Fibroblast of peridontal ligament (primary cell): ENCODE results near the gene USP17L18.
"Not testable (repeated sequence)": the region's sequence is repeated elsewhere in the genome, so short reads cannot be mapped to it uniquely, and the experiment has no call there.

Source experiments
- DNase-seq: peaks from one replicate; pipeline ENCODE4 v3.0.0-alpha.2; 2010; ENCODE audit errors: extremely low read depth

Gene USP17L18, protein sequence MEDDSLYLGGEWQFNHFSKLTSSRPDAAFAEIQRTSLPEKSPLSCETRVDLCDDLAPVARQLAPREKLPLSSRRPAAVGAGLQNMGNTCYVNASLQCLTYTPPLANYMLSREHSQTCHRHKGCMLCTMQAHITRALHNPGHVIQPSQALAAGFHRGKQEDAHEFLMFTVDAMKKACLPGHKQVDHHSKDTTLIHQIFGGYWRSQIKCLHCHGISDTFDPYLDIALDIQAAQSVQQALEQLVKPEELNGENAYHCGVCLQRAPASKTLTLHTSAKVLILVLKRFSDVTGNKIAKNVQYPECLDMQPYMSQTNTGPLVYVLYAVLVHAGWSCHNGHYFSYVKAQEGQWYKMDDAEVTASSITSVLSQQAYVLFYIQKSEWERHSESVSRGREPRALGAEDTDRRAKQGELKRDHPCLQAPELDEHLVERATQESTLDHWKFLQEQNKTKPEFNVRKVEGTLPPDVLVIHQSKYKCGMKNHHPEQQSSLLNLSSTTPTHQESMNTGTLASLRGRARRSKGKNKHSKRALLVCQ

GRCh38 chr4:9247953-9248680 is at the start of gene USP17L18:
Gene USP17L18 (plus strand): TSS chr4:9248630. CDS start chr4:9248630, 0 bp downstream.
- not testable (repeated sequence) for DNase-seq

- DNase-seq = not testable (repeated sequence)
Observed at GRCh38 chr4:9210357-9210756, 38.1 kb upstream of the USP17L18 start, which contains the start of gene USP17L10. Gene USP17L10 (plus strand): TSS chr4:9210657. CDS start chr4:9210657, 0 bp downstream.

GRCh38 chr4:9214701-9215100 is 33.7 kb upstream of the USP17L18 start:
- DNase-seq = not testable (repeated sequence)

DNA sequence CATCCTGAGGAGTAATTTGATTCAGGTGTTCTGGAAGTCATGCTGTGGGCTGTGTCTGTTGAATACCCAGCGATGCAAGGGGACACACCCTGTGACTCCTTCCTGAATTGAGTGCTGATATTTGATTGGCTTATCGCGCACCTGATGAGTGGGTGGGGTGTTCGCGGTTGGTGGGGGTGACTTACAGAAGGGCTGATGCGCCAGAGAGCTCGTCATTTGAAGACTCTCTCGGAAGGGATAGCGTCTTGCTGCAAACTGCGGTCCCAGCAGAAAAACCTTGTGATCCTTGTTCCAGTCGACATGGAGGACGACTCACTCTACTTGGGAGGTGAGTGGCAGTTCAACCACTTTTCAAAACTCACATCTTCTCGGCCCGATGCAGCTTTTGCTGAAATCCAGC is 33.3 kb upstream of the USP17L18 start, which contains the start of gene USP17L11:
USP17L11 (plus strand) TSS at position 301 of the 400 bp plus-strand sequence; CDS start at position 301, 0 bp downstream.
- not testable (repeated sequence) for DNase-seq

DNA sequence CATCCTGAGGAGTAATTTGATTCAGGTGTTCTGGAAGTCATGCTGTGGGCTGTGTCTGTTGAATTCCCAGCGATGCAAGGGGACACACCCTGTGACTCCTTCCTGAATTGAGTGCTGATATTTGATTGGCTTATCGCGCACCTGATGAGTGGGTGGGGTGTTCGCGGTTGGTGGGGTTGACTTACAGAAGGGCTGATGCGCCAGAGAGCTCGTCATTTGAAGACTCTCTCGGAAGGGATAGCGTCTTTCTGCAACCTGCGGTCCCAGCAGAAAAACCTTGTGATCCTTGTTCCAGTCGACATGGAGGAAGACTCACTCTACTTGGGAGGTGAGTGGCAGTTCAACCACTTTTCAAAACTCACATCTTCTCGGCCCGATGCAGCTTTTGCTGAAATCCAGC is 28.6 kb upstream of the USP17L18 start, which contains the start of gene USP17L12:
USP17L12 (plus strand) TSS at position 301 of the 400 bp plus-strand sequence; CDS start at position 301, 0 bp downstream.
- DNase-seq = not testable (repeated sequence)

GRCh38 chr4:9224596-9224995 is 23.8 kb upstream of the USP17L18 start, which contains the start of gene USP17L13:
Gene USP17L13 (plus strand): TSS chr4:9224896. CDS start chr4:9224896, 0 bp downstream.
- not testable (repeated sequence) for DNase-seq

DNA sequence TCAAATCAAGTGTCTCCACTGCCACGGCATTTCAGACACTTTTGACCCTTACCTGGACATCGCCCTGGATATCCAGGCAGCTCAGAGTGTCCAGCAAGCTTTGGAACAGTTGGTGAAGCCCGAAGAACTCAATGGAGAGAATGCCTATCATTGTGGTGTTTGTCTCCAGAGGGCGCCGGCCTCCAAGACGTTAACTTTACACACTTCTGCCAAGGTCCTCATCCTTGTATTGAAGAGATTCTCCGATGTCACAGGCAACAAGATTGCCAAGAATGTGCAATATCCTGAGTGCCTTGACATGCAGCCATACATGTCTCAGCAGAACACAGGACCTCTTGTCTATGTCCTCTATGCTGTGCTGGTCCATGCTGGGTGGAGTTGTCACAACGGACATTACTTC is 18.2 kb upstream of the USP17L18 start:
- DNase-seq = not testable (repeated sequence)

DNA sequence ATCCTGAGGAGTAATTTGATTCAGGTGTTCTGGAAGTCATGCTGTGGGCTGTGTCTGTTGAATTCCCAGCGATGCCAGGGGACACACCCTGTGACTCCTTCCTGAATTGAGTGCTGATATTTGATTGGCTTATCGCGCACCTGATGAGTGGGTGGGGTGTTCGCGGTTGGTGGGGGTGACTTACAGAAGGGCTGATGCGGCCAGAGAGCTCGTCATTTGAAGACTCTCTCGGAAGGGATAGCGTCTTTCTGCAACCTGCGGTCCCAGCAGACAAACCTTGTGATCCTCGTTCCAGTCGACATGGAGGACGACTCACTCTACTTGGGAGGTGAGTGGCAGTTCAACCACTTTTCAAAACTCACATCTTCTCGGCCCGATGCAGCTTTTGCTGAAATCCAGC is 14.3 kb upstream of the USP17L18 start, which contains the start of gene USP17L15:
USP17L15 (plus strand) TSS at position 301 of the 400 bp plus-strand sequence; CDS start at position 301, 0 bp downstream.
- DNase-seq = not testable (repeated sequence)

- not testable (repeated sequence) for DNase-seq
Observed at GRCh38 chr4:9238461-9238860, 10.0 kb upstream of the USP17L18 start.

DNA sequence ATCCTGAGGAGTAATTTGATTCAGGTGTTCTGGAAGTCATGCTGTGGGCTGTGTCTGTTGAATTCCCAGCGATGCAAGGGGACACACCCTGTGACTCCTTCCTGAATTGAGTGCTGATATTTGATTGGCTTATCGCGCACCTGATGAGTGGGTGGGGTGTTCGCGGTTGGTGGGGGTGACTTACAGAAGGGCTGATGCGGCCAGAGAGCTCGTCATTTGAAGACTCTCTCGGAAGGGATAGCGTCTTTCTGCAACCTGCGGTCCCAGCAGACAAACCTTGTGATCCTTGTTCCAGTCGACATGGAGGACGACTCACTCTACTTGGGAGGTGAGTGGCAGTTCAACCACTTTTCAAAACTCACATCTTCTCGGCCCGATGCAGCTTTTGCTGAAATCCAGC is 4.9 kb upstream of the USP17L18 start, which contains the start of gene USP17L17:
USP17L17 (plus strand) TSS at position 301 of the 400 bp plus-strand sequence; CDS start at position 301, 0 bp downstream.
- not testable (repeated sequence) for DNase-seq

DNA sequence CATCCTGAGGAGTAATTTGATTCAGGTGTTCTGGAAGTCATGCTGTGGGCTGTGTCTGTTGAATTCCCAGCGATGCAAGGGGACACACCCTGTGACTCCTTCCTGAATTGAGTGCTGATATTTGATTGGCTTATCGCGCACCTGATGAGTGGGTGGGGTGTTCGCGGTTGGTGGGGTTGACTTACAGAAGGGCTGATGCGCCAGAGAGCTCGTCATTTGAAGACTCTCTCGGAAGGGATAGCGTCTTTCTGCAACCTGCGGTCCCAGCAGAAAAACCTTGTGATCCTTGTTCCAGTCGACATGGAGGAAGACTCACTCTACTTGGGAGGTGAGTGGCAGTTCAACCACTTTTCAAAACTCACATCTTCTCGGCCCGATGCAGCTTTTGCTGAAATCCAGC is 4.6 kb downstream of the USP17L18 start, which contains the start of gene USP17L19:
USP17L19 (plus strand) TSS at position 301 of the 400 bp plus-strand sequence; CDS start at position 301, 0 bp downstream.
- not testable (repeated sequence) for DNase-seq

GRCh38 chr4:9257824-9258223 is 9.4 kb downstream of the USP17L18 start, which contains the start of gene USP17L20:
Gene USP17L20 (plus strand): TSS chr4:9258124. CDS start chr4:9258124, 0 bp downstream.
- DNase-seq = not testable (repeated sequence)

DNA sequence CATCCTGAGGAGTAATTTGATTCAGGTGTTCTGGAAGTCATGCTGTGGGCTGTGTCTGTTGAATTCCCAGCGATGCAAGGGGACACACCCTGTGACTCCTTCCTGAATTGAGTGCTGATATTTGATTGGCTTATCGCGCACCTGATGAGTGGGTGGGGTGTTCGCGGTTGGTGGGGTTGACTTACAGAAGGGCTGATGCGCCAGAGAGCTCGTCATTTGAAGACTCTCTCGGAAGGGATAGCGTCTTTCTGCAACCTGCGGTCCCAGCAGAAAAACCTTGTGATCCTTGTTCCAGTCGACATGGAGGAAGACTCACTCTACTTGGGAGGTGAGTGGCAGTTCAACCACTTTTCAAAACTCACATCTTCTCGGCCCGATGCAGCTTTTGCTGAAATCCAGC is 14.1 kb downstream of the USP17L18 start, which contains the start of gene USP17L21:
USP17L21 (plus strand) TSS at position 301 of the 400 bp plus-strand sequence; CDS start at position 301, 0 bp downstream.
- not testable (repeated sequence) for DNase-seq

DNA sequence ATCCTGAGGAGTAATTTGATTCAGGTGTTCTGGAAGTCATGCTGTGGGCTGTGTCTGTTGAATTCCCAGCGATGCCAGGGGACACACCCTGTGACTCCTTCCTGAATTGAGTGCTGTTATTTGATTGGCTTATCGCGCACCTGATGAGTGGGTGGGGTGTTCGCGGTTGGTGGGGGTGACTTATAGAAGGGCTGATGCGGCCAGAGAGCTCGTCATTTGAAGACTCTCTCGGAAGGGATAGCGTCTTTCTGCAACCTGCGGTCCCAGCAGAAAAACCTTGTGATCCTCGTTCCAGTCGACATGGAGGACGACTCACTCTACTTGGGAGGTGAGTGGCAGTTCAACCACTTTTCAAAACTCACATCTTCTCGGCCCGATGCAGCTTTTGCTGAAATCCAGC is 18.9 kb downstream of the USP17L18 start, which contains the start of gene USP17L22:
USP17L22 (plus strand) TSS at position 301 of the 400 bp plus-strand sequence; CDS start at position 301, 0 bp downstream.
- not testable (repeated sequence) for DNase-seq

- not testable (repeated sequence) for DNase-seq
Observed at GRCh38 chr4:9271719-9272118, 23.3 kb downstream of the USP17L18 start.
